ENCODE results near the gene CLEC16A.

DNA sequence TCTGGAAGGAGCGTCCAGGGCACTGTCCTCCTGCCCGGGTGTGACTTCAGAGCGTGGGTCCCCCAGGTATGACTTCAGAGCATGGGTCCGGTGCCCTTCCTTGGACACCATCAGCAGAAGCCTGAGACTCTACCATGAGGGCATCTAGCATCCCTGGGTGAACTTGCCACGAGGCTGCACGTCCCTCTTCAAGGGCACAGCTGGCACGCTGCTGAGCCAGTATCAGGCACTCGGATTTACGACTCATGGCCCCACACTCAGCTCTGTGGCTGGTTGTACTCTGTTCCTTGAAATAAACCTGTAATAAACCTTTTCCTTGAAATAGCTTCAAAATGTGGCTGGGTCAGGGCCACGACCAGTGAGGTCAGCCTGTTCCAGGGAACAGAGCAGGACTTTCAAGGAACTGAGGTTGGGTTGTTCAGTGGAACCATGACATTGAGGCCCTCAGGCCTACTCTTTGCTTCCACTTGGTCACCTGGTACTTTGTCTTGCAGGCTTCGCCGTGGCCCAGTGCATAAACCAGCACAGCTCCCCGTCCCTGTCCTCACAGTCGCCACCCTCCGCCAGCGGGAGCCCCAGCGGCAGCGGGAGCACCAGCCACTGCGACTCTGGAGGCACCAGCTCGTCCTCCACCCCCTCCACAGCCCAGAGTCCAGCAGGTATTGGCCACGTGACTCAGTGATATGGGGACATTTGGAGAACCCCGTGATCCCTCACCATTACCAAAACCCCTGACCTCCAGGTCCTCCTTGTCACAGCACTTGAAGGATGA, 221.7 kb downstream of the CLEC16A start:
- TF ChIP-seq EZH2 (IDR thresholded peaks at IDR 0.05; ENCODE audit: borderline replicate concordance, insufficient read depth, low read depth, low read length, poor library complexity, severe bottlenecking) (no peak), CTCF (IDR thresholded peaks at IDR 0.05) (no peak)
